Caco-2 (cell line): ENCODE measurements around the gene AKAP9. TPM values are rescaled to one million over a fixed set of nuclear protein-coding genes. Genes with fewer than 3 reads are reported as not detected.

ENCODE experiments used
- BruUV-seq: library from RNA; stranded (reverse); fragments of 400-500 nt; replicated peaks from 2 replicates; lab custom pipeline; 2021; lab: Mats Ljungman, UMichigan
- CTCF ChIA-PET: fragments of 300-600 bp; sonication (Branson Sonifier 250); formaldehyde crosslinking; loops from one replicate; lab custom pipeline; 2022; ENCODE audit warnings: antibody characterized with exemption; lab: Charles Lee
- POLR2A ChIA-PET: fragments of 300-600 bp; sonication (Branson Sonifier 250); formaldehyde crosslinking; loops from one replicate; lab custom pipeline; 2022; ENCODE audit warnings: antibody characterized with exemption; lab: Charles Lee
- DNase-seq, 2 experiments: peaks; one replicate each; pipeline versions ENCODE4 v3.0.0 to v3.0.0-alpha.2; 2020 to 2022
- H3K27me3 ChIP-seq: replicated peaks from 2 replicates; pipeline ENCODE4 v1.6.0; 2011; ENCODE audit warnings: low read length; ENCODE audit not compliant: control insufficient read depth, insufficient read depth
- H3K36me3 ChIP-seq: 2 replicates; pipeline ENCODE4 v1.5.1; 2011; ENCODE audit warnings: low read length; ENCODE audit not compliant: control insufficient read depth, insufficient read depth
- H3K4me1 ChIP-seq: fragments of 250-450 bp; sonication (Bioruptor Pico); 2 replicates; pipeline ENCODE4 v1.5.1; 2020; ENCODE audit warnings: mild to moderate bottlenecking
- H3K4me3 ChIP-seq: 2 replicates; pipeline ENCODE4 v1.5.1; 2011; ENCODE audit warnings: low read depth, mild to moderate bottlenecking, control low read depth, low read length
- H3K9me3 ChIP-seq: fragments of 250-450 bp; sonication (Bioruptor Pico); 2 replicates; pipeline ENCODE4 v1.5.1; 2020; ENCODE audit warnings: mild to moderate bottlenecking, moderate library complexity
- H3K27ac Mint-ChIP-seq: one replicate; pipeline ENCODE4 v1.8.0; 2022; ENCODE audit warnings: mixed read lengths; ENCODE audit not compliant: unreplicated experiment
- H3K27me3 Mint-ChIP-seq: one replicate; pipeline ENCODE4 v1.8.0; 2022; ENCODE audit warnings: mixed read lengths; ENCODE audit not compliant: insufficient read depth, unreplicated experiment
- H3K36me3 Mint-ChIP-seq: one replicate; pipeline ENCODE4 v1.8.0; 2022; ENCODE audit warnings: mild to moderate bottlenecking, mixed read lengths; ENCODE audit not compliant: insufficient read depth, unreplicated experiment
- H3K4me1 Mint-ChIP-seq: one replicate; pipeline ENCODE4 v1.8.0; 2022; ENCODE audit warnings: low read depth, mixed read lengths; ENCODE audit not compliant: unreplicated experiment
- H3K4me3 Mint-ChIP-seq: one replicate; pipeline ENCODE4 v1.8.0; 2022; ENCODE audit warnings: mild to moderate bottlenecking, moderate library complexity, mixed read lengths; ENCODE audit not compliant: unreplicated experiment
- H3K9me3 Mint-ChIP-seq: one replicate; pipeline ENCODE4 v1.8.0; 2022; ENCODE audit warnings: mixed read lengths; ENCODE audit not compliant: unreplicated experiment
- intact Hi-C: fragments of 100-400 bp; cut with micrococcal nuclease; formaldehyde crosslinking; loops from one replicate; pipeline ENCODE4 v1.10.0; 2022; ENCODE audit not compliant: unreplicated experiment
- total RNA-seq: library from RNA; stranded (reverse); gene quantifications from 2 replicates; pipeline ENCODE4 v1.2.3, GENCODE V29; 2022
- TF ChIP-seq, protein P1 (sequence below), 2 experiments: fragments of 200-600 bp in 1 of 2; IDR thresholded peaks; 1 replicate in 1 of 2; 2 replicates in 1 of 2; pipeline versions ENCODE4 v1.5.1 to v1.8.0; 2011 to 2022; ENCODE audit warnings: antibody characterized with exemption in 1 of 2, control low read depth in 1 of 2, inconsistent platforms in 1 of 2, low read depth in 1 of 2, low read length in 1 of 2, mild to moderate bottlenecking in 1 of 2, moderate library complexity in 1 of 2; ENCODE audit not compliant: insufficient read depth in 1 of 2, severe bottlenecking in 1 of 2, unreplicated experiment in 1 of 2

AKAP9 gene
- total RNA-seq, 1 experiment from 2014 or later = 79.4 TPM

DNA sequence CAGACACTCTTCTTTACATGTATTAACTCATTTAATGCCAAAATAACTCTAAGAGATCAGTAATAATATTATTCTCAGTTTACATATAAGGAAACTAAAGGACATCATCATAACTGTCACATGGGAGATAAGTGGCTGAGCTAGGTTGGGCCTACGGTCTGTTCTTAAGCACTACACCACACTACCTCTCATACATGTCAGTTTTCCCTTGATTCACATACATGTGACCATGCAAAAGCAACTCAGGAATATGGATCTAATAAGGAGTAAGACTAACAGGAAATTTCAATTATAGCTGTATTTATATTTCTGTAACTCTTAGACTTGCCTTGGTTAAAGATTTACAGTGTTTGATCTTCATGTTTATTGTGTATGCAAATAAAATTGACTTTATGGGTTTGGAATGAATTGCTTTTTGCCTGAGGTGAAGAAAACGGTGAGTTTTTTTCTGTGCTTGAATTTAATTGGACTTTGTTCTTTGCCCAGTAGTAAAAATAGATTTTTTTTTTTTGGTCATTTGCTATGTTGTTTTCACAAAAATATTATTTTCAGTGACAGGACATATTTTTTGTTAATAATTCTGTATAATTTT, 123.9 kb downstream of the AKAP9 start:
- Mint-ChIP-seq H3K4me3 (no peak overlapping the region), H3K9me3 (no peaks in the 10 kb centered on the region), H3K4me1 (peaks cover 6% of the 10 kb centered on the region), H3K27ac (no peak overlapping the region), H3K27me3 (no peaks in the 10 kb centered on the region), H3K36me3 (peaks cover 38% of the 10 kb centered on the region)
- TF ChIP-seq, protein P1, sequence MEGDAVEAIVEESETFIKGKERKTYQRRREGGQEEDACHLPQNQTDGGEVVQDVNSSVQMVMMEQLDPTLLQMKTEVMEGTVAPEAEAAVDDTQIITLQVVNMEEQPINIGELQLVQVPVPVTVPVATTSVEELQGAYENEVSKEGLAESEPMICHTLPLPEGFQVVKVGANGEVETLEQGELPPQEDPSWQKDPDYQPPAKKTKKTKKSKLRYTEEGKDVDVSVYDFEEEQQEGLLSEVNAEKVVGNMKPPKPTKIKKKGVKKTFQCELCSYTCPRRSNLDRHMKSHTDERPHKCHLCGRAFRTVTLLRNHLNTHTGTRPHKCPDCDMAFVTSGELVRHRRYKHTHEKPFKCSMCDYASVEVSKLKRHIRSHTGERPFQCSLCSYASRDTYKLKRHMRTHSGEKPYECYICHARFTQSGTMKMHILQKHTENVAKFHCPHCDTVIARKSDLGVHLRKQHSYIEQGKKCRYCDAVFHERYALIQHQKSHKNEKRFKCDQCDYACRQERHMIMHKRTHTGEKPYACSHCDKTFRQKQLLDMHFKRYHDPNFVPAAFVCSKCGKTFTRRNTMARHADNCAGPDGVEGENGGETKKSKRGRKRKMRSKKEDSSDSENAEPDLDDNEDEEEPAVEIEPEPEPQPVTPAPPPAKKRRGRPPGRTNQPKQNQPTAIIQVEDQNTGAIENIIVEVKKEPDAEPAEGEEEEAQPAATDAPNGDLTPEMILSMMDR (IDR thresholded peaks at IDR 0.05; ENCODE audit: insufficient read depth in 1 of 2, low read depth in 1 of 2, low read length in 1 of 2, severe bottlenecking in 1 of 2, unreplicated experiment in 1 of 2) = no peak
- Histone ChIP-seq H3K27me3 (no peaks in the 10 kb centered on the region), H3K4me1 (peaks cover 7% of the 10 kb centered on the region), H3K4me3 (no peak overlapping the region), H3K36me3 (no peaks in the 10 kb centered on the region), H3K9me3 (no peaks in the 10 kb centered on the region)
- no TSS peak for BruUV-seq
- ChIA-PET POLR2A (no interaction called here), CTCF (no interaction called here)
- intact Hi-C loops = no loop called here
- no peak for DNase-seq

DNA sequence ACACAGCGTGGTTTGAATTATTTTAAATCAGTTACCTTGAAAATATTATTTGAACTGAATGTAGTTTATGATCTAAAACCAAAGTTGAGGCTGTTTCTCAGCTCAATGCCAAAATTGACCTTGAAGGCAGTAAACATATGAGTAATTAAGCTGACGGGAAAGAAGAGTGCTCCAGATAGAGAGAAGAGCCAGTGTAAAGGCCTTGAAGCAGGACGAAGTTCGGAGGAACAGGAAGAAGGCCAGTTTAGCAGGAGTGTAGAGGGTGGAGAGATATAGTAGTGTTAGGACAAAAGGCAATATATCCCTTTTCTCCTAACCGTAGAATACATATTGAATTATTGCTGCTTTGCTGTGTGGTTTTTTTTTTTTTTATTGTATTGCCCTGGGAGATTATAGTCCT, 130.4 kb downstream of the AKAP9 start:
- Histone ChIP-seq H3K36me3 (peaks cover 1% of the 10 kb centered on the region; the same call in 1 of the 2 replicates), H3K9me3 (no peaks in the 10 kb centered on the region), H3K27me3 (no peaks in the 10 kb centered on the region), H3K4me1 (peaks cover 10% of the 10 kb centered on the region), H3K4me3 (no peak overlapping the region)
- ChIA-PET POLR2A (no interaction called here), CTCF (interaction anchor here (0.6 kb wide), 1 partner anchor 356 kb away, joined by 5 read pairs; no protein-coding TSS in a partner anchor)
- Mint-ChIP-seq H3K9me3 (no peaks in the 10 kb centered on the region), H3K27me3 (no peaks in the 10 kb centered on the region), H3K27ac (no peak overlapping the region), H3K4me1 (peaks cover 7% of the 10 kb centered on the region), H3K4me3 (no peak overlapping the region), H3K36me3 (peaks cover 75% of the 10 kb centered on the region)
- no TSS peak for BruUV-seq
- intact Hi-C loops = no loop called here
- TF ChIP-seq, protein P1 (IDR thresholded peaks at IDR 0.05; ENCODE audit: insufficient read depth in 1 of 2, low read depth in 1 of 2, low read length in 1 of 2, severe bottlenecking in 1 of 2, unreplicated experiment in 1 of 2) = no peak
- no peak for DNase-seq

DNA sequence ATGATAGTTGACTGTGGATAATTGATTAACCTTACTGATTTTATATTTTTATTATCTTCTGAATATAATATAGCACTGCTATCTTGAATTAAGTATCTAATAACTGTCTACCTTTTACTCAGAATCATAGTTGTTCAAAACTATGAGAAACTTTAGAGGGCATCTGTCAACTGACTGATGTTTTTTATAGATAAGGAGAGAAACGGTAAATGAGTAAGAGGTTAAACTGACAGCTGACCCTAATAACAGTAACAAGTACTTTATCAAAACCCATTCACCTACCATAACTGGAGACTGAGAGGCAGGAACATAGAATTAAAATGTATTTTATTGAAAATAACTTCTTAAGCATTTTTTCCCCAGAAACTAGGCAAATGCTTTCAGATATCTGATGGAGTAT, 131.5 kb downstream of the AKAP9 start:
- BruUV-seq = no TSS peak
- peaks cover 7% of the 10 kb centered on the region for H3K4me1 Mint-ChIP-seq
- Histone ChIP-seq H3K4me3 (no peak overlapping the region), H3K4me1 (peaks cover 17% of the 10 kb centered on the region), H3K9me3 (no peaks in the 10 kb centered on the region), H3K36me3 (peaks cover 1% of the 10 kb centered on the region; the same call in 1 of the 2 replicates), H3K27me3 (no peaks in the 10 kb centered on the region)
- no peak overlapping the region for H3K4me3 Mint-ChIP-seq
- DNase-seq = no peak
- intact Hi-C loops = no loop called here
- H3K27me3 Mint-ChIP-seq = no peaks in the 10 kb centered on the region
- TF ChIP-seq, protein P1 (IDR thresholded peaks at IDR 0.05; ENCODE audit: insufficient read depth in 1 of 2, low read depth in 1 of 2, low read length in 1 of 2, severe bottlenecking in 1 of 2, unreplicated experiment in 1 of 2) = no peak
- POLR2A ChIA-PET = no interaction called here
- peaks cover 78% of the 10 kb centered on the region for H3K36me3 Mint-ChIP-seq
- CTCF ChIA-PET = no interaction called here
- no peaks in the 10 kb centered on the region for H3K9me3 Mint-ChIP-seq
- no peak overlapping the region for H3K27ac Mint-ChIP-seq
